GM21825 (cell line): ENCODE results near the gene KIAA1671.
"Not testable (repeated sequence)": the region's sequence is repeated elsewhere in the genome, so short reads cannot be mapped to it uniquely, and the experiment has no call there.

Source experiments
- ATAC-seq: cut with Tn5 transposase; IDR thresholded peaks from one replicate; pipeline ENCODE4 v1.9.1; 2021; ENCODE audit warnings: mild to moderate bottlenecking, moderate library complexity; ENCODE audit not compliant: unreplicated experiment

The KIAA1671 gene

GRCh38 chr22:25183949-25184619, 231.6 kb downstream of the KIAA1671 start:
- no peak for ATAC-seq

DNA sequence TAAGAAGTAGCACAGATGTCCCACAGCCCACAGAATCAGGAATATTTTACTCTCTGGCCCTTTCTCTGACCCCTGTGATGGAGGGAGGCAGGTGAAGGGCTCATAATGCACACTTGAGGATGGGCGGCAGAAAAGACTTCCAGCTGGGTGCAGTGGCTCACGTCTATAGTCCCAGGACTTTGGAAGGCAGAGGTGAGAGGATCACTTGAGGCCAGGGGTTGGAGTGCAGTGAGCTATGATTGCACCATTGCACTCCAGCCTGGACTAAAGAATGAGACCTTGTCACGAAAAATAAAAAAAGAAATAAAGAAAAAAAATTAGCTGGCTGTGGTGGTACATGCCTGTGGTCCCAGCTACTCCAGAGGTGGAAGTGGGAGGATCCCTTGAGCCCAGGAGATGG, 233.6 kb downstream of the KIAA1671 start:
- ATAC-seq, result no peak

- ATAC-seq, result no peak
Observed at GRCh38 chr22:25187469-25187868, 235.0 kb downstream of the KIAA1671 start.

- ATAC-seq, result no peak
Observed at GRCh38 chr22:25192406-25192805, 239.9 kb downstream of the KIAA1671 start.

DNA sequence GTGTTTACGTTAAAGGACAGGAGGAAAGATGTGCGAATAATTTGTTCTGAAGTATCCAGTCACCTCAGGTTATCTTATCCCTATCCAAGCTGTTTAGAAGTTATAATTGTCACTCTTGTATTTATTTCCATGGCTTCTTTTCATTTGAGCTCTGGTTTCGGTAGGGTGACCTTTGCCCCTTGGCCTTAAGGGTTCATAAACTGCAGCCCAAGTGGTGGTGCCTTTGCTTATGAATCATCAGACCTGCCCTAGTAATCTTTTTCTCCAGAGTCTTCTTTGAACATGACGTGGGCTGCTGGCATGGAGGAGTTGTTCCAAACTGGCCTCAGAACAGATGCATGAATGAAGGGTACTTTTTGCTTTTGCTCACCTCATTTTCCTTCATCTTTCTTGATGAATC, 240.6 kb downstream of the KIAA1671 start:
- ATAC-seq, result no peak

GRCh38 chr22:25193548-25193947, 241.0 kb downstream of the KIAA1671 start:
- no peak for ATAC-seq

- ATAC-seq, result no peak
Observed at GRCh38 chr22:25196326-25196725, 243.8 kb downstream of the KIAA1671 start.

- ATAC-seq, result no peak
Observed at GRCh38 chr22:25197340-25197739, 244.8 kb downstream of the KIAA1671 start.

DNA sequence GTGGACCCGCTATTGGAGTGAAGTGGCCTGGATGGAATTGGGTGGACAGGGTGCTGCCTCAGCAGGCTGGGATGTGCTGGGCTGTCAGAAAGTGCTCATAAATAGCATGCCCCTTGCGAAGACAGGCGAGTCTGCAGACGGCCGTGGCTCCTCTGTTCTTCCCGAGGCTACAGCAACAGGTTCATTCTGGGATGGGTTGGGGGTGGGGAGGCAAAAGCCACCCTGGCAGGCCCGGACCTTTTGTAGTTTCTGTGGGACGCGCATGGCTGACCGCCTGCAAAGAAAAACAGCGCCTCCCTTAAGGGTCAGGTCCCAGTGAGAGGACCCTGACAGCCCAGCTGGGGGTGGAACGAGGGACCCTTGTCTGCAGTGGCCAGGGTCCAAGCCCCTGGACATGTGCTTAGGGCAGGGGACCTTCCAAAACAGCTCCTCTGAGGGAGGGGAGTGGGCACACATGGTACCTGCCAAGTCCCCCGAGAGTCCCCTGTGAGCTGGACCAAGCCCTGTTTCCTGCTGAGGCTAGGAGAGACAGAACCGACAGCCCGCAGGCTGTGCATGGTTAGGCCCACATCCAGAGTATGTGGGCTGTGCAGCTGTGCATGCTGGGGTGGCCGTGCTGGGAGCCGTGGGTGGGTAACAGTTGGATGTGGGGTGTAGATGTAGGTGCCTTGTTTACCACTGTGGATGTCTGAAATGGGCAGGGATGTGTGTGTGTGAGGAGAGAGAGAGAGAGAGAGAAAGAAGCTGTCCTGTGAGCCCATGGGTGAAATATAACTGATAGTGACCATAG, 247.4 kb downstream of the KIAA1671 start, which contains the start of gene CRYBB3:
CRYBB3 (plus strand) TSS at position 128 of the 790 bp plus-strand sequence. CDS start 1,539 bp downstream, outside the sequence.
- no peak for ATAC-seq

DNA sequence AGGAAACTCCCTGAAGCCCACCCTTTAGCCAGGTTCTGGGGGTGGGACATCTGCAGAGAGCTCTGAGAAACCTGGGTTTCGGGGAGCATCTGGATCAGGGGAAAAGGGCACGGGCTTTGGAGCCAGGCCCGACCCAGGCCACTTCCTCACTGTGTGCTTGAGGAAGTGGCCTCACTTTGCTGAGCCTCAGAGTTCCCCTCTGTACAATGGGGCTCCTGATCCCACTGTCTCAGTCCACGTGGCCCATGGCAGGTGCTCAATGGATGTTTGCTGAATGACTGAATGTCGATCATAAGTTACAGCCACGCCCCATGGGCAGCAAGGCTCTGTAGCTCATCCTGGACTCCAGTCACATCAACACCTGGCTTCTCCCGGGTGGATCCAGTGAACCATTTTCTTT, 248.5 kb downstream of the KIAA1671 start:
- no peak for ATAC-seq

- no peak for ATAC-seq
Observed at GRCh38 chr22:25201557-25202273, 249.2 kb downstream of the KIAA1671 start.

GRCh38 chr22:25202290-25202921, 249.9 kb downstream of the KIAA1671 start:
- ATAC-seq, result no peak

DNA sequence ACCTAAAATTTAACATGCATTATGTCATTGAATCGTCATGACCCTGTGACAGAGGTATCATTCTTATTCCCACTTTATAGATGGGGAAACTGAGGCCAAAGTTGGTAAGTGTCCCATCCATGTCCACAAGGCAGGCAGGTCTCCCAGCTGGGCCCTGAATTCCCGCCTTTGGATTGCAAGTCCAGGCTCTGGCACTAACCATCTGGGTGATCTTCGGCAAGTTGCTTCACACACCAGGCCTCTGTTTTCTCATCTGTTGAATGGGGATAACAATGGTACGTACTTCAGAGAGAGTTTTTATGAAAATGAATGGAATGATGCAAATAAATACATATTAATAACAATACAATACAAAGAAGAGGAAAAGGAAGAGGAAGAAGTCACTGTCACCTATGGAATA, 250.6 kb downstream of the KIAA1671 start:
- ATAC-seq, result no peak

DNA sequence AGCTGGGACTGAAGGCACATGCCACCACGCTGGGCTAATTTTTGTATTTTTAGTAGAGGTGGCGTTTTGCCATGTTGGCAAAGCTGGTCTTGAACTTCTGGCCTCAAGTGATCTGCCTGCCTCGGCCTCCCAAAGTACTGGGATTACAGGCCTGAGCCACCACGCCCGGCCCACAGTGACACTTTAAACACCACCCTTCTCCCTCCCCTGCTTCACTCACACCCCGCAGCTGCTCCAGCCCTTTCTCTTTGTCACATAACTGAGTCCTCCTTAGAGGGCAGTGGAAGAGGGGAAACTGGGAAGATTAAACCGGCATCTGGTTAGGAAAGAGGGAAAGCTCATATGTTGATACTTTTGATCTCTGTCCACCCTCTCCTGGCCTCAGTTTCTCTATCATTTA, 252.0 kb downstream of the KIAA1671 start:
- ATAC-seq, result not testable (repeated sequence)

- ATAC-seq, result no peak
Observed at GRCh38 chr22:25205847-25206246, 253.3 kb downstream of the KIAA1671 start.

- ATAC-seq, result no peak
Observed at GRCh38 chr22:25206998-25207397, 254.5 kb downstream of the KIAA1671 start.

DNA sequence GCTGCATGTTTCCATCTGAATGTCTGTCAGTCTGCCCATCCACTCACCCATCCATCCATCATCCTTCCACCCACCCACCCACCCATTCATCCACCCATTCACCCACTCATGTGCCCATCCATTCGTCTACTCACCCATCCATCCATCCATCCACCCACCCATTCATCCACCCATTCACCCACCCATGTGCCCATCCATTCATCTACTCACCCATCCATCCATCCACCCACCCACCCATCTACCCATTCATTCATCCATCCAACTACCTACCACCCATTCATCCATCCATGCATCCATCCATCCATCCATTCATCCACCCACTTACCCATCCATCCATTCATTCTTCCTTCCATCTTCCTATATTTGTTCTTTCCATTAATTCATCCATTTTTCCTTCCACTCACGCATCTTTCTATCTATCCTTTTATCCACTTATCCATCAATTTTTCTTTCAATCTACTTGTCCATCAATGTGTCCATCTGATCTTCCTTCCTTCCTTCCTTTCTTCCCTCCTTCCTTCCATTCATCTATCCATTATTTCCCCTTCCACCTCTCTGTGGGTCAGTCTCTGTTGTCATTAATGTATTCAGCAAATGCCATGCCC, 255.1 kb downstream of the KIAA1671 start:
- no peak for ATAC-seq

GRCh38 chr22:25208328-25208727, 255.8 kb downstream of the KIAA1671 start:
- ATAC-seq, result no peak

DNA sequence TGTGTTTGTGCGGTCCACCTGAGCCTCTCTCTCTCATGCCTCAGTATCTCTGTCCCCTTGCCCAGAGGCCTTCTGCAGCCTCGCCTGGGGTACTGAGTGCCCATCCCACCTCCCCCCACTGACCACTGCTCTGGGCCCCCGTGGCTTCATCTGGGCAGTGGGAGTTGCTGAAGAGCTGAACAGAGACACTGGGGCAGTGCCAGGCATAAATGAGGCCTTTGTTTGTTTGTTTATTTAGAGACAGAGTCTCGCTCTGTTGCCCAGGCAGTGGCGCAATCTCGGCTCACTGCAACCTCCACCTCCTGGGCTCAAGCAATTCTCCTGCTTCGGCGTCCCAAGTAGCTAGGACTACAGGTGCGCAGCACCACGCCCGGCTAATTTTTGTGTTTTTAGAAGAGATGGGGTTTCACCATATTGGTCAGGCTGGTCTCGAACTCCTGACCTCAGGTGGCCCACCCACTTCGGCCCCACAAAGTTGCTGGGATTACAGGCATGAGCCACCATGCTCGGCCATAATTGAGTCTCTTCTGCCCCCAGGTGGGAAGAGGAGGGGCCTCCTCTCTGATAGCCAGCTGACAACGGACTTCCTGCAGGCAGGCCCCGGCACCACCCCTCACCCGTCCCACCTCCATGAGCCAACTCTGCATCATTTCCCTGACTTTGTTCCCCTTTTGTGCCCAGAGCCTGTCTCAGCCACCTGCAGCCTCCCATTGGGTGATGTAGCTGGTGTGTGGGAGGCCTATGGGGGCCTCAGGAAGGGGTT, 256.4 kb downstream of the KIAA1671 start:
- ATAC-seq, result no peak

DNA sequence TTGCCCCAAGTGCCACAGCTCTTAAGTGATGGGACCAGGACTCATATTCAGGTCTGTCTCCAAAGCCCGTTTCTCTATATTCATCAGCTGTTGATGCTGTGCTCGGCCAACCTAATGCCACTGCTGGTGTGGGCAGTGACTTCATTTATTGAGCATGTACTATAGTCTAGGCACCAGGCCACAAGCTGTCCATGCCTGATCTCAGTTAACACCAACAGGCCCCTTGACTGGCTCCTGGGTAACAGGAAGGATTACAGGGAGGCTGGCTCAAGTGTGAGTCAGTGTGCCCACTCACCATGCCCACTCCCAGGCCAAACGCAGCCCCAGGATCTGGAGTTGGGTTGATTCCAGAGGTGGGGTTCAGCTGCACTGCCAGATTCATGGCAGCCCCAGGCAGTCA, 258.3 kb downstream of the KIAA1671 start:
- no peak for ATAC-seq
